NB4 (cell line): ENCODE results near the gene DTL.
A peak's percentile ranks its signal among the peaks of the same experiment; 100 is the strongest.
"Not testable (repeated sequence)": the region's sequence is repeated elsewhere in the genome, so short reads cannot be mapped to it uniquely, and the experiment has no call there.

Experiments
- DNase-seq: peaks from one replicate; pipeline ENCODE4 v3.0.0; 2010; ENCODE audit warnings: low read depth
- H3K4me3 ChIP-seq: one replicate; pipeline ENCODE4 v1.5.1; 2011; ENCODE audit warnings: mild to moderate bottlenecking, low read depth, low read length, moderate library complexity
- MYC ChIP-seq: IDR thresholded peaks from 2 replicates; pipeline ENCODE4 v1.6.1; 2011; ENCODE audit warnings: low read depth, low read length
- POLR2A ChIP-seq: IDR thresholded peaks from 2 replicates; pipeline ENCODE4 v1.6.1; 2011; ENCODE audit warnings: mild to moderate bottlenecking; ENCODE audit not compliant: insufficient read length; ENCODE audit errors: extremely low read depth
- TF ChIP-seq, protein P1 (sequence below): IDR thresholded peaks from 2 replicates; pipeline ENCODE4 v1.6.1; 2011; ENCODE audit warnings: low read depth, low read length
- TF ChIP-seq, protein P2 (sequence below): IDR thresholded peaks from one replicate; pipeline ENCODE4 v1.5.1; 2012; ENCODE audit warnings: low read depth, low read length

The DTL gene, protein sequence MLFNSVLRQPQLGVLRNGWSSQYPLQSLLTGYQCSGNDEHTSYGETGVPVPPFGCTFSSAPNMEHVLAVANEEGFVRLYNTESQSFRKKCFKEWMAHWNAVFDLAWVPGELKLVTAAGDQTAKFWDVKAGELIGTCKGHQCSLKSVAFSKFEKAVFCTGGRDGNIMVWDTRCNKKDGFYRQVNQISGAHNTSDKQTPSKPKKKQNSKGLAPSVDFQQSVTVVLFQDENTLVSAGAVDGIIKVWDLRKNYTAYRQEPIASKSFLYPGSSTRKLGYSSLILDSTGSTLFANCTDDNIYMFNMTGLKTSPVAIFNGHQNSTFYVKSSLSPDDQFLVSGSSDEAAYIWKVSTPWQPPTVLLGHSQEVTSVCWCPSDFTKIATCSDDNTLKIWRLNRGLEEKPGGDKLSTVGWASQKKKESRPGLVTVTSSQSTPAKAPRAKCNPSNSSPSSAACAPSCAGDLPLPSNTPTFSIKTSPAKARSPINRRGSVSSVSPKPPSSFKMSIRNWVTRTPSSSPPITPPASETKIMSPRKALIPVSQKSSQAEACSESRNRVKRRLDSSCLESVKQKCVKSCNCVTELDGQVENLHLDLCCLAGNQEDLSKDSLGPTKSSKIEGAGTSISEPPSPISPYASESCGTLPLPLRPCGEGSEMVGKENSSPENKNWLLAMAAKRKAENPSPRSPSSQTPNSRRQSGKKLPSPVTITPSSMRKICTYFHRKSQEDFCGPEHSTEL

DNA sequence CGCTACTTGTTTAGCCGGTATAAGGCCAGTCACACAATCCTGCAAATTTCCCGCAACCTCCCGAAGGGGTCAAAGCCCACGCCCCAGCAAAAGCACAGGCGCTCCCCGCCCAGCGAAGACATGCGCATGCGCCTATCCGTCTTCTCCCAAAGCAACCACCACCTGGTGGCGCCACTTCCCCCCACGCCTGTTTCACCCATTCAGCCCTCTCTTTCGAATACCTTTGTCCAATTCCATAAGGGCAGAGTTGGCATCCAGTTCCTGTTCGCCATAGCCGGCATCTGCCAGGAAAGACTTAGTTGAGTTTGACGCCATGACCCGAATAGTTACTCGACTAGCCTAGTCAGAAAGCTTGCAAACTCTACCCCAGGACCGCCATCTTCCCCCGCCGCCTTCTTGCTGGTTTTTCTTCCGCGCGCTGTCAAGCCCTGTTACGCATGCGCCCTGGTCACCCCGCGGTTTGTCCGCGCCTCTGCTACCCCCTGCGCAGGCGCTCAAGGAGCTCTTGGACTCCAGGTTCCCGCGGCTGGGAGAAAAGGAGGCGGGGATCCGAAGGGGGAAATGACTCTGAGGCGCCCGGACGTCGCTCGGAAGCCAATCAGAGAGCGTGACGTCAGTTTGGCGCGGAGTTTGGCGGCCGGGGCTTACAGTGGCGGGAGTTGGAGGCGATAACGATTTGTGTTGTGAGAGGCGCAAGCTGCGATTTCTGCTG, at the start of gene DTL, which contains the start of gene INTS7:
Gene DTL (plus strand): TSS at position 626 of the 712 bp plus-strand sequence. CDS start 143 bp downstream, outside the sequence.
Gene INTS7 (minus strand): TSS at position 435 of the 712 bp plus-strand sequence. CDS start 120 bp downstream, at position 315.
- TF ChIP-seq, protein P1, sequence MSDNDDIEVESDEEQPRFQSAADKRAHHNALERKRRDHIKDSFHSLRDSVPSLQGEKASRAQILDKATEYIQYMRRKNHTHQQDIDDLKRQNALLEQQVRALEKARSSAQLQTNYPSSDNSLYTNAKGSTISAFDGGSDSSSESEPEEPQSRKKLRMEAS: peak; percentile 89
- peak; percentile 83 for TF ChIP-seq POLR2A
- TF ChIP-seq MYC: peak; percentile 81
- TF ChIP-seq, protein P2, sequence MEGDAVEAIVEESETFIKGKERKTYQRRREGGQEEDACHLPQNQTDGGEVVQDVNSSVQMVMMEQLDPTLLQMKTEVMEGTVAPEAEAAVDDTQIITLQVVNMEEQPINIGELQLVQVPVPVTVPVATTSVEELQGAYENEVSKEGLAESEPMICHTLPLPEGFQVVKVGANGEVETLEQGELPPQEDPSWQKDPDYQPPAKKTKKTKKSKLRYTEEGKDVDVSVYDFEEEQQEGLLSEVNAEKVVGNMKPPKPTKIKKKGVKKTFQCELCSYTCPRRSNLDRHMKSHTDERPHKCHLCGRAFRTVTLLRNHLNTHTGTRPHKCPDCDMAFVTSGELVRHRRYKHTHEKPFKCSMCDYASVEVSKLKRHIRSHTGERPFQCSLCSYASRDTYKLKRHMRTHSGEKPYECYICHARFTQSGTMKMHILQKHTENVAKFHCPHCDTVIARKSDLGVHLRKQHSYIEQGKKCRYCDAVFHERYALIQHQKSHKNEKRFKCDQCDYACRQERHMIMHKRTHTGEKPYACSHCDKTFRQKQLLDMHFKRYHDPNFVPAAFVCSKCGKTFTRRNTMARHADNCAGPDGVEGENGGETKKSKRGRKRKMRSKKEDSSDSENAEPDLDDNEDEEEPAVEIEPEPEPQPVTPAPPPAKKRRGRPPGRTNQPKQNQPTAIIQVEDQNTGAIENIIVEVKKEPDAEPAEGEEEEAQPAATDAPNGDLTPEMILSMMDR: peak; percentile 23
- DNase-seq: peak; percentile 98
- peak within 1 kb of the TSS; percentile 98 for H3K4me3 ChIP-seq

DNA sequence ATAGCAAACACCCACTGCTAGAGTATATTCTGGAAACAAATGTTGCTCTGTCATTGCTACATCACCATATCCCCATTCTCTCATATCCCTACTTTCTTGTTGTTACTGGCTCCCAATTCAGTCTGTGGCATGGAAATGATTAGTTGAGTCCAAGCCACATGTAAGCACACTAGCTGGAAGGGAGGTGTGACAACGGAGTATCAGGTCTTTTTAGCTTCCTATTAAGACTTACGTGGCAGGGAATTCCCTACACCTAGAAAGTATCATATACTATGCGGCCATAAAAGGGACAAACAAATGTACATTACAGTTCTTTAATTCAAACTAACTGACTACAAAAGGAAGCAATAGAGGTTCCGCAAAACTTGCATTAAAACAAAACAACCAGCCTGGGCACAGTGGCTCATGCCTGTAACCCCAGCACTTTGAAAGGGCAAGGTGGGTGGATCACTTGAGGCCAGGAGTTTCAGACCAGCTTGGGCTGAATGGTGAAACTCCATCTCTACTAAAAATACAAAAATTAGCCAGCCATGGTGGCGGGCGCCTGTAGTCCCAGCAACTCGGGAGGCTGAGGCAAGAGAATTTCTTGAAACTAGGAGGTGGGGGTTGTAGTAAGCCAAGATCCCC, 48.8 kb upstream of the DTL start:
- no peak overlapping the region for H3K4me3 ChIP-seq
- no peak for DNase-seq
- TF ChIP-seq POLR2A (no peak), MYC (no peak)
- TF ChIP-seq, protein P2: no peak
- TF ChIP-seq, protein P1: no peak

DNA sequence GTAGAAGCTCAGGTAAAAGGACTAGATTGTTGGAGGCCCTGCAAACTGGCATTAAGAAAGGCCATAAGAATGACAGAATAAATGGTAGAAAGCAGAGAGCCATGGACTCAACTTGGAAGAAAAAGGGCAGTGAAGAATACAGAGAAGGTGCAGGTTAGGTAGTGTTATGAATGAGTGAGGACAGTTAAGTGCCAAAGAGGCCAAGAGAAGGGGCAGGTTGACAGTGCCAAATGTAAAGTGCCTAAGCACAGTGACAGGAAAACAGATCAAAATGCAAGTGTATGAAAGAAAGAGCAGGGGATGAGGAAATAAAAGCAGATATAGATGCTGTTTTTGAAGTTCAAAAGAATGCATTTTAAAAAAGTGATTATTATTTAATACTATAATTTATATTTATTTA, 43.9 kb upstream of the DTL start:
- no peak for DNase-seq
- no peak overlapping the region for H3K4me3 ChIP-seq
- TF ChIP-seq, protein P1: no peak
- no peak for TF ChIP-seq POLR2A
- no peak for TF ChIP-seq MYC
- TF ChIP-seq, protein P2: no peak

DNA sequence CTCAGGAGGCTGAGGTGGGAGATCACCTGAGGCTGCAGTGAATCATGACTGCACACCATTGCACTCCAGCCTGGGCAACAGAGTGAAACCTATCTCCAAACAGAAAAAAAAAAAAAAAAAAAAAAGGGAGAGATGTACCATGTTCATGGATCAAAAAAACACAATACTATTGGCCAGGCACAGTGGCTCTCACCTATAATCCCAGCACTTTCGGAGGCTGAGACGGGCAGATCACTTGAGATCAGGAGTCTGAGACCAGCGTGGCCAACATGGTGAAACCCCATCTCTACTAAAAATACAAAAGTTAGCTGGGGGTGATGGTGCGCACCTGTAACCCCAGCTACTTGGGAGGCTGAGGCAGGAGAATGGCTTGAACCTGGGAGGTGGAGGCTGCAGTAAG, 38.1 kb upstream of the DTL start:
- DNase-seq, H3K4me3 ChIP-seq: not testable (repeated sequence)

- TF ChIP-seq MYC (no peak), POLR2A (no peak)
- TF ChIP-seq, protein P2: no peak
- TF ChIP-seq, protein P1: no peak
- no peak overlapping the region for H3K4me3 ChIP-seq
- no peak for DNase-seq
Measured at GRCh38 chr1:212002536-212002935, 33.0 kb upstream of the DTL start.
